OCI-LY7 (cell line): Measurements from ENCODE around the gene CDK14.

ENCODE experiments used
- EZH2phosphoT487 ChIP-seq: fragments of 200-600 bp; sonication (generic); IDR thresholded peaks from 2 replicates; pipeline ENCODE4 v1.6.1; 2018; ENCODE audit warnings: low read depth, borderline replicate concordance, mild to moderate bottlenecking, mixed run types, antibody characterized with exemption, low read length, moderate library complexity, mixed read lengths
- TF ChIP-seq, protein P1 (sequence below): fragments of 200-600 bp; sonication (generic); conservative IDR thresholded peaks from 2 replicates; pipeline ENCODE4 v1.5.1; 2014; ENCODE audit warnings: mild to moderate bottlenecking, antibody characterized with exemption, low read length, moderate library complexity, mixed read lengths

DNA sequence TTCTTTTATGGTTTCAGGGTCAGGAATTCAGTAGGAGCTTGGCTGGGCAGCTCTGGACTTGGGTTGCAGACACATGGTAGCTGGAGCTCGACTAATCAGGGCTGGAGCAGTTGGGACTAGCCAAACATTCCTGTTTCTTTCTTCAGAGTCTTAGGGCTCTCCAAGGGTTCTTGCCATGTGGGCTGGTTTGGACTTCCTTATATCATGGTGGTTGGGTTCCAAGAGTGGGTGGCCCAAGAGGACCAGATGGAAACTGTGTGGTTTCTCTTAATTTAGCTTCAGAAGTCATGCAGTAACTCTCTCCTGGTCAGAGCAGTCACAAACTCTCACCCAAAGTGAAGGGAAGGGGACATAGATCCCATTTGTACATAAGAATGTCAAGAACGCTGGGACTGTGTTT is 398.0 kb downstream of the CDK14 start:
- TF ChIP-seq EZH2phosphoT487: no peak
- TF ChIP-seq, protein P1, sequence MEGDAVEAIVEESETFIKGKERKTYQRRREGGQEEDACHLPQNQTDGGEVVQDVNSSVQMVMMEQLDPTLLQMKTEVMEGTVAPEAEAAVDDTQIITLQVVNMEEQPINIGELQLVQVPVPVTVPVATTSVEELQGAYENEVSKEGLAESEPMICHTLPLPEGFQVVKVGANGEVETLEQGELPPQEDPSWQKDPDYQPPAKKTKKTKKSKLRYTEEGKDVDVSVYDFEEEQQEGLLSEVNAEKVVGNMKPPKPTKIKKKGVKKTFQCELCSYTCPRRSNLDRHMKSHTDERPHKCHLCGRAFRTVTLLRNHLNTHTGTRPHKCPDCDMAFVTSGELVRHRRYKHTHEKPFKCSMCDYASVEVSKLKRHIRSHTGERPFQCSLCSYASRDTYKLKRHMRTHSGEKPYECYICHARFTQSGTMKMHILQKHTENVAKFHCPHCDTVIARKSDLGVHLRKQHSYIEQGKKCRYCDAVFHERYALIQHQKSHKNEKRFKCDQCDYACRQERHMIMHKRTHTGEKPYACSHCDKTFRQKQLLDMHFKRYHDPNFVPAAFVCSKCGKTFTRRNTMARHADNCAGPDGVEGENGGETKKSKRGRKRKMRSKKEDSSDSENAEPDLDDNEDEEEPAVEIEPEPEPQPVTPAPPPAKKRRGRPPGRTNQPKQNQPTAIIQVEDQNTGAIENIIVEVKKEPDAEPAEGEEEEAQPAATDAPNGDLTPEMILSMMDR: no peak
